HG03175 (cell line): ENCODE data around the gene ERMAP.
"Not testable (repeated sequence)": the region's sequence is repeated elsewhere in the genome, so short reads cannot be mapped to it uniquely, and the experiment has no call there.

Experiments
- ATAC-seq: cut with Tn5 transposase; IDR thresholded peaks from one replicate; pipeline ENCODE4 v1.9.1; 2021; ENCODE audit warnings: mild to moderate bottlenecking, moderate library complexity; ENCODE audit not compliant: unreplicated experiment

ERMAP gene

DNA sequence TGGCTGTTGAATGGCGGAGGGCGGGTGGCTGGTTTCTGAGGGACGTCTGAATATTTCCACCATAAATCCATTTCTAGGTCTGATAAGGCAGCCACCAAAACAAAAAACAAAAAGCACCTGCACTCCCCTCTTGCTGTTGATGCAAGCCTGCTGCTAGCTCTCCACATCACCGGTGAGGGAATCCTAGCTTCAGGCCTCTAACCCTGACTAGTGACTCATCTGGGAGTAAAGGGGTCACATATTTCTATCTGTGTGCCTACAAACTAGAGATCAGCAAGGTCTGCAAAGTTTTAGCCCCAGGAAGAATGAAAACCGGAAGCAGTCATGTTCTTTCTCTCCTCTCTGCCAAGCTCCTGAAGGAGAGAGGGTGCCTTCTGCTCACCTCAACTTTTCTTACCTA lies 10.3 kb upstream of the ERMAP start:
- ATAC-seq: no peak

DNA sequence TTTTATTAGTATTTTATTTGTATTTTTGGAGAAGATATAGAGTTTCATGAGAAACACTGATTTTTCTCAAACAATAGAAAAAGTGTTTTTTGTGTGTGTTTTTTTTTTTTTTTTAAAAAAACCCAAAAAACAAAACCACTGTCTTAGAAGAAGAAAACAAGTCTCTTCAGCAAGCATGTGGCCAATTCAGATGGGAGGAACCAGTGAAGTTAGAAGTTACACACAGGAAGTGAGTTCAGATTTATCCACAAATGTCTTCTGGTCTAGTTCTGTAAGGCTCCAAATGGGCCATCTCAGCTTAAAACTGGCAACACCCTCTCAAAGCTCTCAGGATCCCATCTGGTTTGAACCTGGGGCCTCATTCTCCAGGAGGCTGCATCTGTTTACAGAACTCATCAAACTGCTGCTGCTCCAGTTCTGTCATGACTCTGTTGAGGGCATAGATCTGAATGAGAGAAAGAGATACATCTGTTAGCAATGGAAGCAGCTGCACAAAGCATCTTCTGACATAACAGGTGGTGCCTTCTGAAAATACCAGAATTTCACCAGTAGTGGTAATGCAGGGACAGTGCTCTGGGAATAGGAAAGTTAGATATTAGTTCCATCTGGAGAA lies 9.8 kb upstream of the ERMAP start:
- no peak for ATAC-seq

DNA sequence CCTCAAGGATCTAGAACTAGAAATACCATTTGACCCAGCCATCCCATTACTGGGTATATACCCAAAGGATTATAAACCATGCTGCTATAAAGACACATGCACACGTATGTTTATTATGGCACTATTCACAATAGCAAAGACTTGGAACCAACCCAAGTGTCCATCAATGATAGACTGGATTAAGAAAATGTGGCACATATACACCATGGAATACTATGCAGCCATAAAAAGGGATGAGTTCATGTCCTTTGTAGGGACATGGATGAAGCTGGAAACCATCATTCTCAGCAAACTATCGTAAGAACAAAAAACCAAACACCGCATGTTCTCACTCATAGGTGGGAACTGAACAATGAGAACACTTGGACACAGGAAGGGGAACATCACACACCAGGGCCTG lies 2.1 kb upstream of the ERMAP start:
- not testable (repeated sequence) for ATAC-seq

DNA sequence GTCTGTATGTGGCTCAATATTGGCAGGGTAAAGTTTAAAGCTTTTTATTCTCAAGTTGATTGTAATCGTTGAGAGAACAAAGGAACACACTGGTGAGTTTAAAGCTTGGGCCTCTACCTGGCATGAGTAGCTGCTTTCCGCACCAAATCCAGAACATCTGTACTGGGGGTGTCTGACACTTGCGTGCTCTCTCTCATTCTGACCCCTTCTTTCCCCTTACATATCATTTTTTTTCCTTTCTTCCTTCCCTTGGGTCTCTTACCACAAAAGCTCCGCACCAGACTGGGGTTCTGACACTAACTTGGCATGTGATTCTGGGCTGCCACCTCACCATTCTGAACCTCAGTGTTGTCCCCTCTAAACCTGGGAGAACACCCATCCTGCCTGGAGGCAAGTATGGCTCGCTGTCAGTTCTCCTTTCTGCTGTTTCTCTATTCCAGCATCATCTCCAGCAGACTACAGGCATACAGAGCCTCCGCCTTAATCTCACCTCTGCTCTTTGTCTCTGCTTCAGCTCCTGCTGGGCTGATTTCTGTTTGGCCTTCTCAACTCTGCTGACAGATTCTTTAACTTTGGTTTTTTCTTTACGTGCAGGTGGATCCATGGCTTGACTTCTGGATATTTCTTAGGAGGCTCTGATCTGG lies 859 bp upstream of the ERMAP start:
- no peak for ATAC-seq

DNA sequence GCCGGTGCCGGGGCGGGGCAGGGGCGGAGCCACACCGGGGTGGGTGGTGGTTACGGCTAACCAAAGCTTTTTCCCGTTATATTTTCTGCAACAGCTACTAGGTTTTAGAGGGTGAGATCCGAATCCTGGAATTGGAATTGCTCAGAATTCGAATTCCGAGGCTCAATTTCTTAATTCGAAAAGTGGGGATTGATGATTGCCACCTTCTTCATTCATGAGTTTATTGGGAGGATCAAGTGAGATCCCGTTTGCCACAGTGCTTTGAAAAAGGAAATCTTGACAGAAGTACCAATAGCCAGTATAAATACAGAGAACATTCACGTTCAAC lies 482 bp downstream of the ERMAP start:
- ATAC-seq: no peak

DNA sequence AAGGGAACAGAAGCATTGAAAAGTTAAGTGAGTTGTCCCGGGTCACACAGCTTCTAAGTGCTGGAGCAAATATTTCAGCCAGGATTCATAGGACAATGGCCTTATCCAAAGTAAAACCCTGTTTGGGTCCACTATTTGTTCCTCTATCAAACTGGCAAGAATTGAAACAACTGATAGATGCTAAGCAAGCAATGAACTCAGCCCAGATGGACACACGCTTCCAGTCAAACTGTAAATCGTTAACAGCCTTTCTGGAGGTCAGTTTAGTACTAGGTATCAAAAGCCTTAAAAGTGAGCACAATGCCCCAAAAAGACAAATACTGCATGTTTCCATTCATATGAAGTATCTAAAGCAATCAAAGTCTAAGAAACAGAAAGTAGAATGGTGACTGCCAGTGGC lies 1.1 kb downstream of the ERMAP start:
- no peak for ATAC-seq

DNA sequence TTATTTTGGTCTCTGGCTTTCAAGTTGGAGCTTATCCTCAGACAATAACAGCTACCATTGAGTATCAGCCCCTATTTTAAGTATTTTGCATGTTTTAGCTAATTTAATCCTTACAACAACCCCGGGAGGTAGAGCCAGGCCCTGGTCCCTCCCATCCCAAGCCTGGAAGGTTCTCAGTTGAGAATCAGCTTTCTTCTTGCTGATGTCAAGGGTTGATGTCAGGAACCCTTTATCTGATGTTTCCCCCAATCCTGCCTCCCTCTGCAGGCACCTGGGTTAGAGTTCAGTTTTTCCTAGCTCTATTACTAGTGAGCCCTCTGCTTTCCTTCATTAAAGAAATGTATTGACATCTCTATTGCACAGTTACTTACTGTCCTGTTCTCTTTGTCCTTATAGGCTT lies 3.9 kb downstream of the ERMAP start:
- ATAC-seq: no peak

DNA sequence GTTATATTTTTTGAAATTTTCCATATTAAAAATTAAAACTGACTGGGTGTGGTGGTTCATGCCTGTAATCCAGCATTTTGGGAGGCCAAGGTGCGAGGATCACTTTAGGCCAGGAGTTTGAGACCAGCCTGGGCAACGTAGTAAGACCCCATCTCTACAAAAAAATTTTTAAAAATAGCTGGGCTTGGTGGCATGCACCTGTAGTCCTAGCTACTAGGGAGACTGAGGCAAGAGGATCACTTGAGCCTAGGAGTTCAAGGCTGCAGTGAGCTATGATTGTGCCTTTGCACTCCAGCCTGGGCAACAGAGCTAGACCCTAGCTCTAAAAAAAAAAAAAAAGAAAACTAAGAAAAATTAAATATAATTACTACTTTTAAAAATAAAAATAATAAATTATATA lies 4.8 kb downstream of the ERMAP start:
- no peak for ATAC-seq

DNA sequence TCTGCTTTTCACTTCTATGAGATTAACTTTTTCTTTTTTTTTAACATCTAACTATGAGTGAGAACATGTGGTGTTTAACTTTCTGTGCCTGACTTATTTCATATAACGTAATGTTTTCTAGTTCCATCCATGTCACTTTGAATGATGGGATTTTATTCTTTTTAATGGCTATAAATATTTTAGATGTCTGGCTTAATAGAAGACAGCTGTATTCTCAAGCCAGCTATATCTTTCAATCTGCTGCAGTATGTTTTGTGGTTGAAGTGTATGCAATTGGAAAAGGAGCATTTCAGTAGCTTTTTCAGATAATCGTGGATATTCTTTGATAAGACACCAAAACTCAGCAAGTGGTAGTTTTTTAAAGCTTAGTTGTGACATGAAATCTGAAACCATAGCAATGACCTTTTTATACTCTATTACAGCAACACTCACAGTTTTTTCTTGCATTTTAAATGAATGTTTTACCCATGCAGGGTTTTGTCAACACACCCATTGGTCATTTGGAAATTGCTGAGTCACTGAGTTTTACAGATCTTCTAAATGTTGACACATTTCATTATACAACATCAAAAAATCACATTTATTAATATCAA lies 6.0 kb downstream of the ERMAP start:
- ATAC-seq: no peak

DNA sequence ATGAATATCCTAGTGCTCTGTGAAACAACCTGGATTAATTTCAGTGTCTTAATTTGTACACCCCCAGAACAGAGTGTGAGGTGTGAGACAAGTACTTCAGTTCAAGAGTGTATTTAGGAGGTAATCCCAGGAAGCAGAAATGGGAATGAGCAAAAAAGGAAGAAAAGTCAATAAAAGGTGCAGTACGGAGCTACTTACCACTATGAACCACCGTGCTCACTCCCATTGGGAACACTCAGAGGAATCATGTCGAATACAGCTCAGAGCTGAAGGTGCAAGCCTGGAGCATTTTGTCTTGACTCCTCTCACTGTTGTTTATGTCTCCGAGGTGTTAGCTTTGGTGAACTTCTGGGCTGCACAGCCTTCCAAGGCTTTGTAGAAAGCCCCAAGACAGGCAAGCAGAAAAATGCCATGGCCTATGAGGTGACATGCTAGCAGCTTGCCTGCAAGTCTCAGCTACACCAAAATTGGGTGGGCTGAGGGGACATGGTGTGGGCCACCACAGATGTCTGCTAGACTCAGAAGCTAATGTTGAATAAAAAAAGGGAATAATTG lies 7.6 kb downstream of the ERMAP start:
- no peak for ATAC-seq

DNA sequence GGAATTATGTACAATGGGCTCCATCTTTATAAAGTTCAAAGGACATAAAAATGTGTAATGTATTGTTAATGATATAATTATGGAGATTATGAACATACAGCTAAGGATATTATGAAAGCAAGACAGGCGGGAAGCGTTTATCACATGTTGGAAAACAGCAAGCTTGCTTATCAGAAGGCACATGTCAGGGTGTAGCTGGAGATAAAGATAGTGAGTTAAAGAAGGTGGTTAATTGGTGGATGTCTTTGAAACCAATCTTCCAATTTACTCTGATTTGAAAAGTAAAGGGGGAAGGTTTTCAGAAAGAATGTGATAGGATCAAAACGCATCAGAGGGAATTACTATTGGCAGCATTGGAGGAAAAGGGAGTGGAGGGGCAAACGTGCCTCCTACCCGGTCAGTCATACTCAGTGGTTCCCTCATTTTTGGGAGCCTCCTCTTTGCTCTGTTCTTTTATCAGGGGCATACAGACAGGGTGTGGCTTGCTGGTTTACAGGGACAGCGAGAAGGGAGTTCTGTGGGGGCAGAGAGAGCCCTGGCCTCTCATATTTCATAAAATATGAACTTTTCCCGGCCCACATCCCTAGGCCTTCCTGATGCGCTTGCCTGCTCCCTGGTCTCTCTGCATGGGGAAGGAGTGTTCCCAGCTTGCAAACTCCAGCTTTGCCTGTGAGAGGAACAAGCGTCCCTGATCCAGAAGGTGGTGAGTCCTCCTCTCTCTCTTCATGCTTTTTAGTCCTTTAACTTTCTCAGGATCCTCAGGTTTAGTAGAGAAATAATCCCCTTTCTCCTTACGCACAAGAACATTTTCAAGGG lies 8.3 kb downstream of the ERMAP start:
- ATAC-seq: no peak

DNA sequence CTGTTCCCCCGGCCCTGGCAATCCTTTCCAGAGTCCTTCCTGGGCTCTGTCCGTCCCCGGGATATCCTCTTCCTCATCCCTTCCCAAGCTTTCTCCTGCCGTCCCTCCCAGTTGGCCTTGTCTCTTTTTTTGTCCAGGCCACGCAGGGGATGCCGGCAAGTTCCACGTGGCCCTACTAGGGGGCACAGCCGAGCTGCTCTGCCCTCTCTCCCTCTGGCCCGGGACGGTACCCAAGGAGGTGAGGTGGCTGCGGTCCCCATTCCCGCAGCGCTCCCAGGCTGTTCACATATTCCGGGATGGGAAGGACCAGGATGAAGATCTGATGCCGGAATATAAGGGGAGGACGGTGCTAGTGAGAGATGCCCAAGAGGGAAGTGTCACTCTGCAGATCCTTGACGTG lies 13.7 kb downstream of the ERMAP start:
- ATAC-seq: no peak

DNA sequence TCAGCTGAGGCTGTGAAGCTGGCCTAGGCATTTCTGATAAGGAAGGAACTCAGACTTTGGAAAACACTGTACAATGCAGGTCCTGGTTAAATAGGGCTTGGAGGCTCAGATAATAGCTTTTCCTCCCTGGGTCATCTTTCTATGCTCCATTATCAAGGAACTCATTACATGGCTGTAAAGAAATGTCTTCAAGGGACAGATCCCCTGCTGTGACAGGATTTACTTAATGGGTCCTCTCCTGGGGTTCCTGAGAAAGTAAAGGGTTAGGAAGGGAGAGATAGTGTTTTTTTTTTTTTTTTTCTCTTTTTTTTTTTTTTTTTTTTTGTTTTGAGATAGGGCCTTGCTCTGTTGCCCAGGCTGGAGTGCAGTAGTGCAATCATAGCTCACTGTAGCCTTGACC lies 14.4 kb downstream of the ERMAP start:
- ATAC-seq: no peak

DNA sequence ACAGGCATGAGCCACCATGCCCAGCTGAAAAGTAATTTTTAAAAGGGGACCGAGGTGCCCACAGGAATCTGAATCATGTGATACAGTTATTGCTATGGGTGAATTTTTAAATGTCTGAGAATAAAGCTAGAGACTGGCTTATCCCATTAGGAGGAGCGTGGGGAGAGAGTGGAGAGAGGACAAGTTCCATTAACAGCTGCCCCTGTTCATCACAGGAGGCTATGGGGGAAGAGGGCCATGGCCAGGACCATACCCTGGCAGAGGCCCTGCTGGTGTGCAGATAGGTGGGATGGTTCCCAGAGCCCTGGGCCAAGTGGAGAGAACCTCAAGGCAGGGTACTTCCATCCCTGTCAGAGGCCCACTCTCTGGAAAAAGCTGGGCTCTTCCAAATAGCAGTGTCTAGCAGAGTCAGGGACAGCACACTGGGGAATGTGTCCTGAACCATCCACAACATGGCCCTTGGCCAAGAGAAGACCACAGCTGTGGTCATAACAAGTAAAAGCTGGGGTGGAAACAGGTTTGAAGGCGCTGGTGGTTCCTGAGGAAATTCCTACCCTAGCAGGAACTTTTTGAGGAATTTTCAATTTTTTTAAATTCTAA lies 15.8 kb downstream of the ERMAP start:
- no peak for ATAC-seq

DNA sequence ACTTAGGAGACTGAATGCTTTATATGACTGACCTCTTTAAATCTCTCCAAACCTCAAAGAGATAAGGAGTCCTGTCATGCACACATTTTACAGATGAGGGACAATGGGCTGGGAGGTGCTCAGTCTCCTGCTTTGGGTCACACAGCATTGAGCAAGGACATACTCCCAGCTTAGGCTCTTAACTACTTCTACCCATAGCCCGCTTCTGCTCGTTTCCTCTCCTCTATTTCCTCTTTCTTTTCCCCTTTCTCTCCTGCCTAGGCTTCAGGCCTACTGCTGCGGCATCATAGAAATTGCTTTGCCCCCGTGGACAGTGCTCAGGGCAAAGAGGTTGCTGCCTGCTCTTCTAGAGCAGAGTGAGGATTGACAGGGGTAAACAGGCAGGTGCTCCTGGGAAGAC lies 17.1 kb downstream of the ERMAP start:
- ATAC-seq: no peak

DNA sequence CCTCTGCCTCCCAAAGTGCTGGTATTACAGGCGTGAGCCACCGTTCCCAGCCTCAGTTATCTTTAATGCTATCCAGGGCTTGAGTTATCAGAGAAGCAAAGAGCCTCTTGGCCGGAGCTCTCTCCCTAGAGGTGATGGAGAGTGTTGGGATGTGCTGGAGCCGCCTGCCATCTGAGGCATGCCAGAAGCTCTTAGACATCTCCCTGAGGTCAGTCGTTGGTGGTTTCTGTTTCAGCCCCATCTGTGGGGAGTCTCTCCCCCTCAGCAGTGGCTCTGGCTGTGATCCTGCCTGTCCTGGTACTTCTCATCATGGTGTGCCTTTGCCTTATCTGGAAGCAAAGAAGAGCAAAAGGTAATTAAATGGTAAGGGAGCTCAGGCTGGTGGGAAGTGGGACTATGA lies 17.9 kb downstream of the ERMAP start:
- ATAC-seq: no peak

DNA sequence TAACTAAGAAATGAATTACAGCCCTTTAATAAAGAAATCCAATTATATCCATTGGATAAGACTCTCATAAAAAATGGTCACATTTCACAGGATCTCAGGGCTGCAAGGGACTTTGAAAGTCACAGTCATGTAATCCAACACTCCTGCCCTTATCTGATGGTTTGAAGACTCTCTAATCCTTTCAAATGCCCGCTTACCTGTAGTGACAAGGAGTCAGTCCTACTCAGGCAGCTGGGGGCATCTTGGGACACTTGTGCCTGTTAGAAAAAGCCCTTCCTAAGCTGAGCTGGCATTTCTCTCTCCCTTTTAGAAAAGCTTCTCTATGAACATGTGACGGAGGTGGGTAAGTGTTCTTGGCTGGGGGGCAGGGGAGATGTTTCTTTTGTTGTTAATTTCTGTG lies 18.5 kb downstream of the ERMAP start:
- ATAC-seq: no peak

DNA sequence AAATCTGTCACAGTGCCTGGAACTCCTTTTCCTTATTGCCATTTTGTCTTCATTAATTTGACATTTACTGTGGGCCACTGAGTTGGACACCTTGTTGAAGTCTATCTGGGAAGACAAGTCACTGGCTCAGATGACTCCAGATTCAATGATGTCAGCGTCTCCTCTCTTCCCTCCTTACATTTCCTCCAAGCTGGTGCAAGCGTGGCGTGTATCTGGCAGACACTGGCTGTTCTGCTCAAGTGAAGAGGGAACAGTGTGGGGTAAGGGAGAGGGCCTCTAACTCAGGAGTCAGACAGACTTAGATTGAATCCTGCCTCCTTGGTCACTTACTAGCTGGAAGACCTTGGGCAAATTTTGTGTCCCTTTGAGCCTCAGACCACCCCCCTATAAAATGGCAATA lies 20.8 kb downstream of the ERMAP start:
- ATAC-seq: no peak

DNA sequence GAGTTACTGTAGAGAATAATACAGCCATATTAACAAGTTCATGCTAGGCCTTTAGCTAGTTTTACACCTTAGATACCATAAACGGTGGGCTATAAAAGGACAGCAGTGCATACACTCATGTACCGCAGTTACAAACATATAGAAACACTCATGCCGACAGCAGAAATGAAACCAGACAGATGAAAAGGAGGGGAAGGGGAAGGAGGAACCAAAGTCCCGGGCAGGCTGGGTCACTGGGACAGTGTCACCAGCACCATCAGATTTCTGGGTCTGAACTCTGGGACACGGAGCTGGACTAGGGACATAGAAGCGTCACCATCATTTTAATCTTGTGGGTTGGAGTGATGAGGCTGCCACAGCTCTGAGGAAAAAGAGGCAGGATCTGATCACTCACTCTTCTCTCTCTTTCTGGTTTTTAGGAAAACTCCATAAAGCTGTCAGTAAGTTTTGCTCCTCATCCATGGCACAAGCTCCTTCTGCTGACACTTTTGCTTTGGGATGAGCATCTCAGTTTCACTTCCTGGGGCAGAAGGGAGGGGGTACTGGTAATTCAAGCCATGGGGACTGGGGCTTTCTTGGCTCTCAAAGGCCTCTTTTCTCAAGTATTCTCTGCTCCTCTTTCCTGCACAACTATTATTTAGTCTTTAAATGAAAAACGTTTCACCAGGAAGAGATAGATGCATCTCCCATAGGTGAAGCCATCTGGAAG lies 21.7 kb downstream of the ERMAP start:
- ATAC-seq: no peak

DNA sequence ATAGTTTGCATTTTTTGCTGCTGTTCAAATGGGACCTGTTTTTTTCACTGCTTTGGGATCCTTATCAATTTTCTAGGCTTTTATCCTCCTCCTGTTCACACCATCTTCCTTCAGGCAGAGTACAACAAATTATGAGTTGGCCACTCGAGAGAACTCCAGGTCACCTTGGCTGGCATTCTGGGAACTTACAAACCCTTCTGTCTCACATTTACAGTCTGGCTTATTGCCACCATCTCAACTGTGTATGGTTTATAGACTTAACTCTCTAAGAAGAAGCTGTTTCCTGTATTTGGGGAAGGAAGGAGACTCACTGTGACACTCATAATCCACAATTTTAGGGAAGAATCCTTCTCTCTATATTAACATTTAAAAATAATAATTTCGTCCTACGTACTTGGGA lies 24.1 kb downstream of the ERMAP start:
- ATAC-seq: no peak
